ENCODE data around the gene GNL3L.

DNA sequence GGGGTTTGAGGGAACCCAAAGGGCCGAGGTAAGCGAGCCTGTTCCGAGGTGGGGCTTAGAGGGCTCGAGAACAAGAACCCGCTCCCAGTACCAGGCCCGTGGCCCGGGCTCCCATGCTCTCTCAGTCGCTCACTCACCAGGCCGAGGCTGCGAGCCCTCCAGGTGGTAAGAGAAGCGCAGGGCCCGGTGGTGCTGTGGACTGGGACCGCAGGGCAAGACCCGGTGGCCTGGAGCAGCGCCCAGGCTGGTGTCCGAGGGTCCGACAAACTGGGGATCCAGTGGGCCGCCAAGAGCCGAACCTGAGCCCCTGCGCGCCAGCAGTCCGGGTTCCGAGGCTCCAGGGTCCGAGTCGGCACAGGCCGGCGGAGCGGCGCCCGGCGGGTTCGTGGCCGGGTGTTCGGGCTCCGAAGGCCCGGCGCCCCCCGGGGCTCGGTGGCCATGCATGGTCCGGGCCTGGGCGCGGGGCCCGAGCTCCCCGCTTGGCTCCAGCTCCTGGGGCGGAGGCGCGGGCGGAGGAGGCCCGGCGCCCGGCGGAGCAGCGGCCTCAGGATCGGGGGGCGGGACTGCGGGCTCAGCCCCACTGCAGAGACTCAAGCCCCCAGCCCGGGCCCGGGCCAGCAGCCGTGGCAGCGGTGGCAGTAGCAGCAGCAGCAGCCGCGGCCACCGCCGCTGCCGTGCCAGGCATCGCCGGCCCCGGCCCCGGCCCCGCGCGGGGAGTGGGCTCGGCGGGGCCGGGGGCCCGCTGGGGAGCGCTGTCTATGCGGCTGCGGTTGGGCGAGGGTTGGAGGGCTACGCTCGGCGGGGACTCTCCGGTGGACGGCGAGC lies 34.8 kb upstream of the GNL3L start:
- TF ChIP-seq, protein P1, sequence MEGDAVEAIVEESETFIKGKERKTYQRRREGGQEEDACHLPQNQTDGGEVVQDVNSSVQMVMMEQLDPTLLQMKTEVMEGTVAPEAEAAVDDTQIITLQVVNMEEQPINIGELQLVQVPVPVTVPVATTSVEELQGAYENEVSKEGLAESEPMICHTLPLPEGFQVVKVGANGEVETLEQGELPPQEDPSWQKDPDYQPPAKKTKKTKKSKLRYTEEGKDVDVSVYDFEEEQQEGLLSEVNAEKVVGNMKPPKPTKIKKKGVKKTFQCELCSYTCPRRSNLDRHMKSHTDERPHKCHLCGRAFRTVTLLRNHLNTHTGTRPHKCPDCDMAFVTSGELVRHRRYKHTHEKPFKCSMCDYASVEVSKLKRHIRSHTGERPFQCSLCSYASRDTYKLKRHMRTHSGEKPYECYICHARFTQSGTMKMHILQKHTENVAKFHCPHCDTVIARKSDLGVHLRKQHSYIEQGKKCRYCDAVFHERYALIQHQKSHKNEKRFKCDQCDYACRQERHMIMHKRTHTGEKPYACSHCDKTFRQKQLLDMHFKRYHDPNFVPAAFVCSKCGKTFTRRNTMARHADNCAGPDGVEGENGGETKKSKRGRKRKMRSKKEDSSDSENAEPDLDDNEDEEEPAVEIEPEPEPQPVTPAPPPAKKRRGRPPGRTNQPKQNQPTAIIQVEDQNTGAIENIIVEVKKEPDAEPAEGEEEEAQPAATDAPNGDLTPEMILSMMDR (IDR thresholded peaks at IDR 0.05; ENCODE audit: low read depth, low read length), result no peak
- TF ChIP-seq POLR2A (IDR thresholded peaks at IDR 0.05; ENCODE audit: extremely low read depth, insufficient read length) (no peak), MYC (IDR thresholded peaks at IDR 0.05; ENCODE audit: low read depth, low read length) (no peak)
- TF ChIP-seq, protein P2, sequence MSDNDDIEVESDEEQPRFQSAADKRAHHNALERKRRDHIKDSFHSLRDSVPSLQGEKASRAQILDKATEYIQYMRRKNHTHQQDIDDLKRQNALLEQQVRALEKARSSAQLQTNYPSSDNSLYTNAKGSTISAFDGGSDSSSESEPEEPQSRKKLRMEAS (IDR thresholded peaks at IDR 0.05; ENCODE audit: low read depth, low read length), result no peak
